ENCODE data around the gene SRPK2.

DNA sequence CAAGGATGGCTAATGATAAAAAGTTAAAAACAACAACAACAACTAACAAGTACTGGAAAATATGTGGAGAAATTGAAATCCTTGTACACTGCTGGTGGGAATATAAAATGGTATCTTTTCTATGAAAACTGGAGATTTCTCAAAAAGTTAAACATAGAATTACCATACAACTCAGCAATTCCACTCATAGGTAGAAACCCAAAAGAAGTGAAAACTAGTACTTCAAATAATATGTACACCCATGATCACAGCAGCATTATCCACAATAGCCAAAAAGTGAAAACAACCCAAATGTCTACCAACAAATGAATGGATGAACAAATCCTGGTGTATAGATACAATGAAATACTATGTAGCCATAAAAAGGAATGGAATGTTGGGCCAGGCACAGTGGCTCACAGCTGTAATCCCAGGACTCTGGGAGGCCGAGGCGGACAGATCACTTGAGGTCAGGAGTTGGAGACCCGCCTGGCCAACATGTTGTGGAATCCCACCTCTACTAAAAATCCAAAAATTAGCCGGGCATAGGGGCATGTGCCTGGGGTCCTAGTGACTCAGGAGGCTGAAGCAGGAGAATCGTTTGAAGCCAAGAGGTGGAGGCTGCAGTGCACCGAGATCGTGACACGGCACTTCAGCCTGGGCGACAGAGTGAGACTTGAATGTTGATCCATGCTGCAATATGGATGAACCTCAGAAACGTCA is 66.8 kb downstream of the SRPK2 start:
- TF ChIP-seq, protein P1, sequence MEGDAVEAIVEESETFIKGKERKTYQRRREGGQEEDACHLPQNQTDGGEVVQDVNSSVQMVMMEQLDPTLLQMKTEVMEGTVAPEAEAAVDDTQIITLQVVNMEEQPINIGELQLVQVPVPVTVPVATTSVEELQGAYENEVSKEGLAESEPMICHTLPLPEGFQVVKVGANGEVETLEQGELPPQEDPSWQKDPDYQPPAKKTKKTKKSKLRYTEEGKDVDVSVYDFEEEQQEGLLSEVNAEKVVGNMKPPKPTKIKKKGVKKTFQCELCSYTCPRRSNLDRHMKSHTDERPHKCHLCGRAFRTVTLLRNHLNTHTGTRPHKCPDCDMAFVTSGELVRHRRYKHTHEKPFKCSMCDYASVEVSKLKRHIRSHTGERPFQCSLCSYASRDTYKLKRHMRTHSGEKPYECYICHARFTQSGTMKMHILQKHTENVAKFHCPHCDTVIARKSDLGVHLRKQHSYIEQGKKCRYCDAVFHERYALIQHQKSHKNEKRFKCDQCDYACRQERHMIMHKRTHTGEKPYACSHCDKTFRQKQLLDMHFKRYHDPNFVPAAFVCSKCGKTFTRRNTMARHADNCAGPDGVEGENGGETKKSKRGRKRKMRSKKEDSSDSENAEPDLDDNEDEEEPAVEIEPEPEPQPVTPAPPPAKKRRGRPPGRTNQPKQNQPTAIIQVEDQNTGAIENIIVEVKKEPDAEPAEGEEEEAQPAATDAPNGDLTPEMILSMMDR (IDR thresholded peaks at IDR 0.05): no peak
- TF ChIP-seq POLR2A (IDR thresholded peaks at IDR 0.05) (no peak), EP300 (IDR thresholded peaks at IDR 0.05) (no peak)

Measured in ovary (tissue), 3 donors.